Measurements from ENCODE around the gene RAB19. TPM values are rescaled to one million over a fixed set of nuclear protein-coding genes. Genes with fewer than 3 reads are reported as not detected.

The RAB19 gene
- total RNA-seq, 2 experiments from 2014 or later, result 1.6 to 2.8 TPM

DNA sequence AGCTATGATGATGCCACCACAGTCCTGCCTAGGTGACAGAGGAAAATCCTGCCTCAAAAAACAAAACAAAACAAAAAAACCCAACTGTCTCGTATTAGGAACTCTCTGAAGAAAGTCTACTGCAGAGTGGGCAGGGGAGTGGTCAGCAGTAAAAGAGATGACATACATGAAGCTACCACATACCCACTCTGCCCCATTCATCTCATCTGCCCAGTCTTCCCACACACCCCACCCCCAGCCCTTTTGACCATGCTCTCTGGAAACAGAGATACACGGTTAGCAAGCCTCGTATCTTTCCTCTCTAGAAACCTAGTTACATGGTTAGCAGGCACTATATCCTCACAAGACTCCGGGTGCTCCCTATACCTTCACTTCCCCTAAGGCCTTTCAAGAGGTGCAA is 13.8 kb upstream of the RAB19 start:
- DNase-seq (no peak), ATAC-seq (ENCODE audit: poor library complexity) (no peak)
- Histone ChIP-seq H3K36me3 (ENCODE audit: insufficient read depth, low read length) (peaks cover 6% of the 10 kb centered on the region), H3K9me3 (ENCODE audit: control insufficient read depth in 1 of 2, insufficient read depth in 1 of 2, low read length in 2 of 2) (no peaks in the 10 kb centered on the region), H3K4me3 (ENCODE audit: low read length) (no peak overlapping the region), H3K27ac (ENCODE audit: low read depth in 1 of 2, low read length in 2 of 2) (no peak overlapping the region), H3K4me1 (ENCODE audit: insufficient read depth, low read length) (peaks cover 18% of the 10 kb centered on the region), H3K27me3 (ENCODE audit: control insufficient read depth in 1 of 2, insufficient read depth in 2 of 2, low read length in 2 of 2) (no peaks in the 10 kb centered on the region)
- Mint-ChIP-seq H3K4me1 (ENCODE audit: low read depth) (peaks cover 5% of the 10 kb centered on the region), H3K27ac (no peak overlapping the region), H3K27me3 (no peaks in the 10 kb centered on the region), H3K36me3 (ENCODE audit: low read depth) (peaks cover 3% of the 10 kb centered on the region), H3K4me3 (no peak overlapping the region), H3K9me3 (no peaks in the 10 kb centered on the region)
- ChIA-PET POLR2A (interaction anchor here (1.7 kb wide), 1 partner anchor 14 kb away, joined by 4 read pairs; no protein-coding TSS in a partner anchor), CTCF (interaction anchor here (0.5 kb wide), 1 partner anchor 1329 kb away, joined by 3 read pairs; no protein-coding TSS in a partner anchor)
- intact Hi-C loops (cut with DNase I, micrococcal nuclease), result loop anchor here in 1 of 2 experiments (10.0 kb wide), 4 partner anchors 215 to 625 kb away; partner anchors contain the start of genes BRAF, HIPK2, KDM7A and MRPS33
- TF ChIP-seq, protein P1, sequence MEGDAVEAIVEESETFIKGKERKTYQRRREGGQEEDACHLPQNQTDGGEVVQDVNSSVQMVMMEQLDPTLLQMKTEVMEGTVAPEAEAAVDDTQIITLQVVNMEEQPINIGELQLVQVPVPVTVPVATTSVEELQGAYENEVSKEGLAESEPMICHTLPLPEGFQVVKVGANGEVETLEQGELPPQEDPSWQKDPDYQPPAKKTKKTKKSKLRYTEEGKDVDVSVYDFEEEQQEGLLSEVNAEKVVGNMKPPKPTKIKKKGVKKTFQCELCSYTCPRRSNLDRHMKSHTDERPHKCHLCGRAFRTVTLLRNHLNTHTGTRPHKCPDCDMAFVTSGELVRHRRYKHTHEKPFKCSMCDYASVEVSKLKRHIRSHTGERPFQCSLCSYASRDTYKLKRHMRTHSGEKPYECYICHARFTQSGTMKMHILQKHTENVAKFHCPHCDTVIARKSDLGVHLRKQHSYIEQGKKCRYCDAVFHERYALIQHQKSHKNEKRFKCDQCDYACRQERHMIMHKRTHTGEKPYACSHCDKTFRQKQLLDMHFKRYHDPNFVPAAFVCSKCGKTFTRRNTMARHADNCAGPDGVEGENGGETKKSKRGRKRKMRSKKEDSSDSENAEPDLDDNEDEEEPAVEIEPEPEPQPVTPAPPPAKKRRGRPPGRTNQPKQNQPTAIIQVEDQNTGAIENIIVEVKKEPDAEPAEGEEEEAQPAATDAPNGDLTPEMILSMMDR (IDR thresholded peaks at IDR 0.05), result no peak

DNA sequence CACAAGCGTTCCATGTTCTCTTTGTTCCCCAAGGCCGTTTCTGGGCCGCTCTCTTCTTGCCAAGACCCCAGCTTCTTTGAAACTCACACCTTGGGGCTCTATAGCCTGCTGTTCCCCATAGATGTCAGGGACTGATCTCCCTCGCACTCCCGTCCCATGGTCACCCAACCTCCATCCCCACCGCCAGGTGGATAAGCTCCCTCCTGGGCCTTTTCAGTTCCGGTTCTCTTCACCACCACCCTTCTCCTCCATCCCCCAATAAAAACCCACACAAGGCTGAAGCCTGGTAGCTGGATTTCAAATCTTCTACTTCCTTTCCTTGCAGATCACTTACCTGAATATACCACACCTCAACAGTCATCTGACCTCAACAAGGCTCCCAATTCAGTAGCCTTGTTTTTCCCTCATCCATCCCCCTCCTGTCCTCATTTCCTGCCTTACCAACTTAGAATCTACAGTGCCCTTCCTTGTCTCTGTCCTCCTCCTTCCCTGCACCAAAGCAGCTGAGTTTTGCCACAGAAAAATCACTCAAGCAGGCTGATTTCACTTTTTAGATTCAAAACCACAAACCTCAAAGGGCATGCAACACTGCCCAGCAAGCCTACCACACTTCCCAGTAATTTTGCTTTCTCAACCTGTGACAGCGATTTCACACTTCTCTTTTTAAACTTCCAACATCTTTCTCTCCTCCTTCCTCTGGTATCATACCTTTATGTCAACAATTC is 13.2 kb upstream of the RAB19 start:
- ChIA-PET CTCF (interaction anchor here (0.5 kb wide), 1 partner anchor 1330 kb away, joined by 3 read pairs; no protein-coding TSS in a partner anchor), POLR2A (interaction anchor here (1.7 kb wide), 1 partner anchor 14 kb away, joined by 4 read pairs; no protein-coding TSS in a partner anchor)
- no peaks in the 10 kb centered on the region for H3K9me3 Mint-ChIP-seq
- ATAC-seq (ENCODE audit: poor library complexity) (no peak), DNase-seq (peak in 1 of 14 experiments; percentile 27)
- intact Hi-C loops (cut with DNase I, micrococcal nuclease), result loop anchor here in 1 of 2 experiments (10.0 kb wide), 4 partner anchors 216 to 624 kb away; partner anchors contain the start of genes BRAF, HIPK2, KDM7A and MRPS33
- no peaks in the 10 kb centered on the region for H3K36me3 Mint-ChIP-seq (ENCODE audit: low read depth)
- Histone ChIP-seq H3K9me3 (ENCODE audit: control insufficient read depth in 1 of 2, insufficient read depth in 1 of 2, low read length in 2 of 2) (no peaks in the 10 kb centered on the region), H3K36me3 (ENCODE audit: insufficient read depth, low read length) (peaks cover 6% of the 10 kb centered on the region), H3K27me3 (ENCODE audit: control insufficient read depth in 1 of 2, insufficient read depth in 2 of 2, low read length in 2 of 2) (no peaks in the 10 kb centered on the region), H3K4me1 (ENCODE audit: insufficient read depth, low read length) (peaks cover 18% of the 10 kb centered on the region), H3K4me3 (ENCODE audit: low read length) (no peak overlapping the region), H3K27ac (ENCODE audit: low read depth in 1 of 2, low read length in 2 of 2) (no peak overlapping the region)
- H3K4me3 Mint-ChIP-seq, result no peak overlapping the region
- H3K4me1 Mint-ChIP-seq (ENCODE audit: low read depth), result peaks cover under 1% of the 10 kb centered on the region
- TF ChIP-seq, protein P1 (IDR thresholded peaks at IDR 0.05), result no peak
- no peaks in the 10 kb centered on the region for H3K27me3 Mint-ChIP-seq
- H3K27ac Mint-ChIP-seq, result no peak overlapping the region

DNA sequence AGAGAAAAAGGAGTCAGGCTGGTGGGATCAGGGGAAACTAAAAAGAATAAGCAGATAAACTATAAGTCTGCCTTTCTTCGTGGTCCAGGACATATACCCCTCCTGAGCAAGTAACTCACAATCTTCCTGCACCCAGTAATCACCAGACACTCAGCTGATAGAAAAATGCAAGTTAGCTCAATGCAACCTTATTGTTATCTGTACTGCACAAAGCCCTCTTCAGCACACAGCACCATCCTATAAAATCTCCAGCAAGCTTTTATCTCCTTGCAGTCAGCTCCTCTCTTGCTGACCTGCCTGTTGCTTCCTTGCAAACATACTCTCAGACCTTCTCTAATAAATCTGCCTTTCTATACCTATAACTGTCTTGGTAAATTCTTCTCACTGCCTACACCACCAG is 12.2 kb upstream of the RAB19 start:
- no peak for DNase-seq
- POLR2A ChIA-PET, result no interaction called here
- H3K27ac Mint-ChIP-seq, result no peak overlapping the region
- Histone ChIP-seq H3K4me3 (ENCODE audit: low read length) (no peak overlapping the region), H3K27me3 (ENCODE audit: control insufficient read depth in 1 of 2, insufficient read depth in 2 of 2, low read length in 2 of 2) (no peaks in the 10 kb centered on the region), H3K9me3 (ENCODE audit: control insufficient read depth in 1 of 2, insufficient read depth in 1 of 2, low read length in 2 of 2) (no peaks in the 10 kb centered on the region), H3K27ac (ENCODE audit: low read depth in 1 of 2, low read length in 2 of 2) (no peak overlapping the region), H3K4me1 (ENCODE audit: insufficient read depth, low read length) (peaks cover 19% of the 10 kb centered on the region), H3K36me3 (ENCODE audit: insufficient read depth, low read length) (peaks cover 3% of the 10 kb centered on the region)
- TF ChIP-seq, protein P1 (IDR thresholded peaks at IDR 0.05), result no peak
- CTCF ChIA-PET, result no interaction called here
- ATAC-seq (ENCODE audit: poor library complexity), result no peak
- H3K4me3 Mint-ChIP-seq, result no peak overlapping the region
- H3K36me3 Mint-ChIP-seq (ENCODE audit: low read depth), result no peaks in the 10 kb centered on the region
- no peaks in the 10 kb centered on the region for H3K27me3 Mint-ChIP-seq
- peaks cover 11% of the 10 kb centered on the region for H3K4me1 Mint-ChIP-seq (ENCODE audit: low read depth)
- intact Hi-C loops (cut with DNase I, micrococcal nuclease), result loop anchor here in 1 of 2 experiments (10.0 kb wide), 4 partner anchors 217 to 623 kb away; partner anchors contain the start of genes BRAF, HIPK2, KDM7A and MRPS33
- no peaks in the 10 kb centered on the region for H3K9me3 Mint-ChIP-seq

Measured in CD4-positive, alpha-beta T cell (primary cell).